Spleen (tissue), 7 donors: Measurements from ENCODE around the gene RAPGEF6.

ENCODE experiments used
- POLR2A ChIP-seq, 3 donors: fragments of 450-650 bp; IDR thresholded peaks; one replicate each; pipeline ENCODE4 v1.5.1; 2017; ENCODE audit warnings: antibody characterized with exemption in 3 of 3, mild to moderate bottlenecking in 1 of 3
- POLR2AphosphoS5 ChIP-seq, 3 donors: sonication (generic); formaldehyde crosslinking; IDR thresholded peaks; one replicate each; pipeline ENCODE4 v1.5.1; 2017; ENCODE audit warnings: antibody characterized with exemption in 3 of 3
- TF ChIP-seq, protein P1 (sequence below), 11 experiments: fragments of 200-600 bp in 7 of 11; fragments of 450-650 bp in 4 of 11; sonication (generic) in 4 of 11; IDR thresholded peaks in 8 of 11; conservative IDR thresholded peaks in 3 of 11; 1 replicate in 7 of 11; 2 replicates in 4 of 11; pipeline versions ENCODE4 v1.4.0 to v1.8.0; 2016 to 2021; ENCODE audit warnings: antibody characterized with exemption in 11 of 11, inconsistent platforms in 4 of 11, mild to moderate bottlenecking in 1 of 11
- donor health status: DM: no; HTN: no; CAD: no; lungs with moderate emphysema.
- donor health status: DM: no; HTN: no; CAD: no.
- donor health status: DM: no; HTN: no; CAD: no.

DNA sequence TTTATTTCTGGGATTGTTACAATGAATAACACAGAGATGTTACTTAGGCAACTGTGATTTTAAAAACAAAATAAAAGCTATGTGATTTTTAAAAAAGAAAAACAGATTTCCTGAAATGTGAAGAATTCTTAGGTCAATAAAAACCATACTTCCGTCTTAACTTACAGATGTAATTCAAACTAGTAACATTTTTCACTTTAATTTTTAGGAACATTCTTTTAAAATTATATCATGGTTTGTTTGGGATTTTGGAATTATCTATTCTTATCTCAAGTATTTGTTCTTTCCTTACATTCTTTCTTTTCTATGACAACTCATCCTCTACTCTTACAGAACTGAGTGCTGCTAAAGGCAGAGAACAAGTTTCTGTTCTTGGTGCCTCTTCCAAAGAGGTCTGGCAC lies 159.5 kb downstream of the RAPGEF6 start:
- TF ChIP-seq, protein P1, sequence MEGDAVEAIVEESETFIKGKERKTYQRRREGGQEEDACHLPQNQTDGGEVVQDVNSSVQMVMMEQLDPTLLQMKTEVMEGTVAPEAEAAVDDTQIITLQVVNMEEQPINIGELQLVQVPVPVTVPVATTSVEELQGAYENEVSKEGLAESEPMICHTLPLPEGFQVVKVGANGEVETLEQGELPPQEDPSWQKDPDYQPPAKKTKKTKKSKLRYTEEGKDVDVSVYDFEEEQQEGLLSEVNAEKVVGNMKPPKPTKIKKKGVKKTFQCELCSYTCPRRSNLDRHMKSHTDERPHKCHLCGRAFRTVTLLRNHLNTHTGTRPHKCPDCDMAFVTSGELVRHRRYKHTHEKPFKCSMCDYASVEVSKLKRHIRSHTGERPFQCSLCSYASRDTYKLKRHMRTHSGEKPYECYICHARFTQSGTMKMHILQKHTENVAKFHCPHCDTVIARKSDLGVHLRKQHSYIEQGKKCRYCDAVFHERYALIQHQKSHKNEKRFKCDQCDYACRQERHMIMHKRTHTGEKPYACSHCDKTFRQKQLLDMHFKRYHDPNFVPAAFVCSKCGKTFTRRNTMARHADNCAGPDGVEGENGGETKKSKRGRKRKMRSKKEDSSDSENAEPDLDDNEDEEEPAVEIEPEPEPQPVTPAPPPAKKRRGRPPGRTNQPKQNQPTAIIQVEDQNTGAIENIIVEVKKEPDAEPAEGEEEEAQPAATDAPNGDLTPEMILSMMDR (IDR thresholded peaks at IDR 0.05 in 8 of 11, conservative IDR thresholded peaks at IDR 0.05 in 3 of 11), result no peak
- TF ChIP-seq POLR2A (IDR thresholded peaks at IDR 0.05) (no peak), POLR2AphosphoS5 (IDR thresholded peaks at IDR 0.05) (no peak)
